ENCODE data around the gene INPP4B.

INPP4B gene

DNA sequence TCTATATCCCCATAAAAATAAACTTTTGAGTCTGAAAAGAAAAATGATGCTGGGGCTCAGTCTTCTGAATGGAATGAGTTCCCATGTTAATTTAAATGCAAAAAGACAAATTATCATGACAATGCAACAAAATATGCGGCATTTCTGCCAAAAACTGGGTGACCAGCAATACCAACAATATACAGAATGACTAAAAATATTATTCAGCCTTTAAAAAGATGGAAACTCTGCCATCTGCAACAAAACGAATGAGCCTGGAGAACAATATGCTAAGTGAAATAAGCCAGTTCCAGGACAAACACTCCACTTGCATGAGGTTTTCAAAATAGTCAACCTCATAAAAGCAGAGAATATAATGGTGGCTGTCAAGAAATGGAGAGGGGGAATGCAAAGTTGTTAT lies 651.2 kb downstream of the INPP4B start:
- peak; percentile 7 for DNase-seq

DNA sequence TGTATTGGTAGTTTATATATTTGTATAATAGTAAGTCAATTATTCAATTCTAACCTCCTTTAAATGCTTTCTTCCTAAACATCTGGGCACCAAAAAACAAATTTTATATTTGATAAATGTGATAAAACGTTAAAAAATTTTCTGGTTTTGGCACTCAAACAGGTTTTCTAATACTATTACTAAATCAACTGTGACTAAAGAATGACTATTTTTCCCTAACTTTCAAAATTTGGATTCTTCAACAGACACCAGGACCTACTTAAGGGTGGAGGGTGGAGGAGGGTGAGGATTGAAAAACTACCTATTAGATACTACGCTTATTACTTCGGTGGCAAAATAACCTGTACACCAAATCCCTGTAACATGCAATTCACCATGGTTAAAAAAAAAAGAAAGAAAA lies 654.2 kb downstream of the INPP4B start:
- no peak for DNase-seq

DNA sequence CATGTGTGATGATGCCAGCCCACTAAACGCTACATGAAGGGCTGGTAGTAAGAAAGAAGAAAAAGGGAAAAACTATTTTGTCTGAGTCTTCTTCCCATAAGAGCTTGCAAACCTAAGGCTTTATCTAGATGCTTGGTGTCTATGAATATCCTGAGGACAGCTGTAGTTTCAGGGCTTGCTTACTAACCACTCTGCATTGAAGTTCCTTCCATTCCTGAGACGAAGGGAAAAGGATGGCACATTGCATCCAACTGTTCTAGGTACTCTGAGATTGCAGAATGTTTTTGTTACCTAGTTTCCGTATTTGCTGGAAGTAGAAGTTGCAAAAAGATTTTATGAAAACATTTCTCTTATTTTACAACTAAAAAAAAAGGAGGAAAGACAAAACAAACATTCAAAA lies 665.1 kb downstream of the INPP4B start:
- no peak for DNase-seq

DNA sequence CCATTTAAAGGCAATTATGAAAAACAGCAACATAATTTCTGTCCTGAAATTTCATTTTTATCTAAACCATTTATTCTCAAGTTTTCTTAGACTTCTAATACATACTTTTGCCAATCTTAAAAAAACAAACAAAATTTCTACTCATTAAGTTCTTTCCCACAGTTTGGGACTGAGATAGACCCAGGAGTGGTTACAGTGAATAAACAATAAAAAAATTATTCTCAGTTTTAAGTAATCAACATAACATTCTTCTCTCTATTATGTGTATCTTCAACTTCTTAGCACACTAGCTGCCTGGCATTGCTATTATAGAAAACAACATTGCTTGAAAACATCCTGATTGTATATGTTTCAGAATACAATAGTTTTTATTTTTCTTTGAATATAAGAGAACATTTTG lies 676.9 kb downstream of the INPP4B start:
- DNase-seq: peak; percentile 6

DNA sequence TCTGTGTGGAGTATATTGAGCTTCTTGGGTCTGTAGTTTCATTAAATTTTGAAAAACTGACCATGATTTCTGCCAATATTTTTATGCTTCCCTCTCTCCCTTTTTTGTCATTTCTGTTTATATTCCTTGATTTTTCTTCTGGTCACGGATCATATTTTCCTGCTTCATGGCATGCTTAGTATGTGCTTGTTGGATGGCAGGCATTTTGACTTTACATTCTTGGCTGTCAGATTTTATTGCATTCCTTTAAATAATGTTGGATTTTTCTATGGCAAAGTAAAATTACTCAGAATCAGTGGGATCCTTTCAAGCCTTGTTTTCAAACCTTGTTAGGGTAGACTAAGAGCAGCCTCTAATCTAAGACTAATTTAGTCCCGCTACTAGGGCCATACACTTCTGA lies 677.9 kb downstream of the INPP4B start:
- peak; percentile 26 for DNase-seq

DNA sequence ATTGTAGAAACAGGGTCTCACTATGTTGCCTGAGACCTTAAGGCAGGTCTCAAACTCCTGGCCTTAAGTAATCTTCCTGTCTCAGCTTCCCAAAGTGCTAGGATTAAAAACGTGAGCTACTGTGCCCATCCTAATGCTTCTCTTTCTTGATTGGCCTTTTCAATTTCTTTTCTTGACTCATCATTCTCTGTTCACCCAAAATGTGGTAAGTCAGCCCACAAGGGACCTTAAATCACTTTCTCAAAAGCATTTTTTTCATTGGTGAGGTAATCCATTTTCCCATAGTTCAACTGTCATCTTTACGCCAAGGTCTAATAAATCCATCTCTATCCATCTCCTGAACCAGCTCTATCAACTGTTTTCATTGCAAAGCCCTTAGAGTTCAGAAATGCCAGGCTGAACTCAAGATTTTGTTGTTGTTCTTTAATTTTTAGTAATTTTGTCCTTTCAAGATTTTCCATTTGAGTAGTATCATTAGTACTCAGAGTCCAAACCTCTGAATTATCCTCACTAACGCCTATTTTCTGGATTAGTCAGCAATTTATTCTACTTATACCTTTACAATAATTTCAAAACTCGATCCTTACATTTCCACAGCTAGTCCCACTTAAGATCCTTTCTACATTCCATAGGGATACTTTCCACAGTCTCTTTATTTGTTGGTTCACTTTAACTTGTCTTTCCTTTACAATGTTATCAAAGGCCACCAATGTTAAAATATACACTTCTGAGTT lies 681.2 kb downstream of the INPP4B start:
- no peak for DNase-seq

DNA sequence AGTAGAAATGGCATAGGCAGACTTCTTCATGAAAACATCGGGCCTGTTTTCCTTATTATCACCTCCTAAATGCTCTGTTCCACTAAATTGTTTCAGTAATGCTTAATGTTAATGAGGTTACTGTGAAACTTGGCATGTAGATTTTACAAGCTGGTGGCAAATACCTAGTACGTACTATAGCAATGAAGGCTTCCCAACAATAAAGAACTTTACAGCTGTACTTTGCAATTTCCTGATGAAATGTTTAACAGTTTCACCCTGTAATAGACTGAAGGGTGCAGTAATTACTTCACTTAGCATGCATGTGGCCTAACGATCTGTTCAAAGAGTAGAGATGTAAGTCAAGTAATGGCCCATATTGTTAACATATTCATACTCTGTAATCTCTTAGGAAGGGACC lies 685.0 kb downstream of the INPP4B start:
- no peak for DNase-seq

DNA sequence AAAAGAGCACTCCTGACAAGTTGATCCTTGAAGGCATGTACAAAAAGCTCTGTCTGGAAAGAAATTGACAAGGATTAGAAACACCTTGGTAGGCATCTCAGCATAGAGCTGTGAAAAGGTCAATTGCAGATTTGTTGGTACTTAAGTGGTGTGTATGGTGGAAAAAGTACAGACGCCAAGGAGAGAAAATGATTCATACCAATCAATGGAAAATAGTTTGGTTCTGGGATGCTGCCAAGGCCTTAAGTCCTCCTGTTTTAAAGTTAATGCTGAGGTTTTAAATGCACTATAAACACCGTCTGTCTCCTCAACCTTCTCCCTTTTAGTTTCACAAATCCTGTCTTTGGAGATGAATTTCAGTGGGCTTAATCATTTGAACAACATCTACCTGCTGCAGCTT lies 685.6 kb downstream of the INPP4B start:
- DNase-seq: no peak

DNA sequence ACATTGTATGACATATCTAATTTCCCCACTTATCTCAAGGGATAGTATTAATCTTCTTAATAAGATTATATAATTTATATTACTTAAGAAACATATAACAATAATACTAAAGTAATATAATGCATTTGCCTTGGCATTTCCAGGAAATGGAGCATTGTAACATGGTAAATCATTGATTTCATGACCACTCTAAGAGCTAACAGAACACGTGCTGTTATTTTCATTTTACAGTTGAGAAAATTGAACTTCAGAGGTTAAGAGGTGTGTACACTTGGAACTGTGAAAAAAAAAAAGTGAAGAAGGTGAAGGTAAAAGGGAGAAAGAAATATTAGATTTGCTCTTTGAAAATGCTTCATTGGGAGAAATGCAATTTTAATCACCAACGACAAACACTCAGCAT lies 687.1 kb downstream of the INPP4B start:
- DNase-seq: no peak

DNA sequence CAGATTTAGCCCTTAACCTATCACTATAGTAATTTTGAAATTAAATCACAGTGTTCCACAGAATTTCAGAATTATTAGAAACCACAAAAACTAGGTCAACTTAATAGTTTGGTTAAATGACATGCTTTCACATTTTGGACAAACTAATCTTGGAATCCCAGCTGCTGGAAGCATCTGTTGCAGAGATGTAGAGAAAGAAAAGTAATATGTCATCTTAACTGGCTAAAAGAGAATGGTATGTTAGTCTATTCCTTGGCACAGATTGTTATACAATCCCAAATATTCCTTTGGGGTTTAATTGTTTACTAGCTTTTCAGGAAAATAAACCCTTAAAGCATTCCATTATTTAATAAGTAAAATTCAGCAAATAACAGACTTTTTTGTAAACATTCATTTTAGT lies 689.8 kb downstream of the INPP4B start:
- no peak for DNase-seq

DNA sequence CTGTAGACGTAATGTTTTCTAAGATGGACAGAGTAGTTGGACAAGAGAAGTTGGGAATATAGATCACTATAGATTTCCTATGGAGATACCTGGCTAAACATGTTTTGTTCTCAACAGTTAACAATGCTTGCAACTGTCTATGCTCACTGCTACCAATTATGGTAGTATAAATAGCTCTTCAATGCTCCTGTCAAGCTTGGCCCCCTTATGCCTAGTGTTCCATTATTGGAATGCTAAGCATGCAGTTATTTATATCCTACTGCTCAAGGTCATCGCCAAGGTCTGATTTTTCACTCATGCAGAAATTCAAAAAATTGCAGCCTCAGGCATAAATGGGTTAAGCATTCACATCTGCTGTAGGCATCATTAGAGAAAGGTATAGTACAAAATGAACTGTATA lies 690.8 kb downstream of the INPP4B start:
- peak; percentile 50 for DNase-seq

DNA sequence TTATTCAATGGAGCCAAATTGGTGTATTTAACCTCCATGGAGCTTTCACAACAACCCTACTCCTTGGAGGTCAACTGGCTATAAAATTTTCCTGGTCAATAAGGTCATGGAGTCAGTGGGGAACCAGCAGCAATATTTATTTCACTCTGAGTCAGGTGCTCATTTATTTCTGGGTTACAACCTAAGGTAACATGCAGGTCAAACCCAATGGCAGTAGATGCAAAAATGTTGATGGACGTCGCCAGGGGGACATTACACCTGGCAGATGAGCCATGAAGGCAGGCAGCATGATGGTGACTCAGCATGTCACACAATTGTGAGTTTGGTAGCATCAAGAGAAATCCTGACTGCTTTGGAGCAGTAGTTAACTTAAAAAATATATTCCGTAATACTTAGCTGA lies 695.6 kb downstream of the INPP4B start:
- no peak for DNase-seq

DNA sequence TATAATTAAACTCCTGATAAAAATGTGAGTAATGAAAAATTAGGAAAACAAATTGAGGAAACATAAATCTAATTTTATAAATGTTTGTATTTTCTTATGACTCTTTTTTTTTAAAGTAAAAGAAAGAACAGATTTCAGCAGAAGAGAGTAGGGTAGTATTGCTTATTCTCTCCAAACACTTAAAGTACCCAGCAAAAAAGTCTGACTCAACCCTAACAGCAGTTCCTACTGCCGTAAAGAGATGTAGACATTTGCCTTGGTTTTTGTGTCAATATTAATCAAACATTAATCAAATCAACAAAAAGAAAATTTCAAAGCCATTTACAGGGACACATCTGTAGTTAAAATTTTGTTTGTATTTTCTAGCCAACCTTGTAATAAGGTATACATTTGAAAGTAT lies 701.3 kb downstream of the INPP4B start:
- no peak for DNase-seq

DNA sequence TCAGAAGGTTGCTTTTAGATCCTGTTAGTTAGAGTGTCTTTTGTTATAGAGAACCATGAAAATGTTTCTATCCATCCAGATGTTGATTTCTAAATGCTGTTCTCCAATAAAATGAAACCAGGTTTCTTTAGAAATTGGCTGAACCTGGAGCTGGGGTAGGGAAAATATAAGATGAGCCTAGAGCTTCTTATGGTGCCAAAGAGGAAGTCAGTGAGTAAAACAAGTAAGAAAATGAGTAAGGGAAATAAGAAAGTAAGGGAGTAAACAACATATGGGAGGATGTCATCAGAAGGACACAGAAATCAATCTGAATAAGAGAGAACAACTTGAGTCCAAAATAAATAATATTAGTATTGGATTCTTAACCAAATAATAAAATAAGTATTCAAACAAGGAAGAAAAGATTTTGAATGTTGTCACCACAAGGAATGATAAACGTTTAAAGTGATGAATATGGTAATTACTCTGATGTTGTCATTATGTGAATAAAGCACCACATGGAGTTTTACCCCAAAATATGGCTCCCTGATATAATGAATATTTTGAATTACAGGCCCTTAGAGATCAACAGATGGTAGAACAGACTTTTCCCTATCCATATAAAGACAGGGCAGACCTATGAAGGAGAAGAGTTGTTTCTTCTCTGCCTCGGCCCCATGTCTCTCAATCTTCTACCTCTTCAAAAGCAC lies 703.6 kb downstream of the INPP4B start:
- no peak for DNase-seq

DNA sequence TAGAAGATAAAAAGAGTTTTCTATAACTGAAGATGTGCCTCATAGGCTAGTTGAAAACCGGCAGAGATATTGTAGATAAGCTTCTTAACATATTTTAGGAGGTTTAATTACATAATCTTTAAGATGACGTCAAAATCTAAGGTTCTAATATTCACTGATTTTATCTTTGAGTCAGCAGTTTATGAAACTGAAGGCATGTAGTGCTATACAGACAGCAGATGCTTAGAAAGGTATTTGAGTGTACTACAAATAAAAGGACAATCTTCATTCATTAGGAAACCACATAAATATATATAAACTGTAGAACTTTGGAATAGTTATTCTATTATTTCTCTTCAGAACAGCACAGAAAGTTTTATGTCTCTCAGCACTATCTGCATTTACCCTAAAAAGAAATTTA lies 704.9 kb downstream of the INPP4B start:
- DNase-seq: no peak

DNA sequence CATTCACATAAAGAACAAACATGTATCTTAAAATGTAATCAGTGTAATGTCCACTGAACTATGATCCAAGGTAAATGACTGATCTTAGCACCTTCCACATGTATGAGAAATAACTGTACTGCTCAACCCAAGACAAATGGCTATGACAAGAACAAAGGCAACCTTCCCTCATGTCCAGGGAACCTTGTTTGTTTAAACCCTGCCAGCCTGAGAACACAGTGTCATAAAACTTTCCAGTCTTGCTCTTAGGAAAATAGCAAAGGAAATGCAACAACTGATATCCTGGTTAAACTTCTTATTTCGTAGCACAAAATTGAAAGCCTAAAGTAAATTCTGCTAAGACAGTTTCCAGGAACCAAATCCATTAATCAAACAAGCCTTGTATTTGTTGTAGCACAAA lies 715.4 kb downstream of the INPP4B start:
- no peak for DNase-seq

DNA sequence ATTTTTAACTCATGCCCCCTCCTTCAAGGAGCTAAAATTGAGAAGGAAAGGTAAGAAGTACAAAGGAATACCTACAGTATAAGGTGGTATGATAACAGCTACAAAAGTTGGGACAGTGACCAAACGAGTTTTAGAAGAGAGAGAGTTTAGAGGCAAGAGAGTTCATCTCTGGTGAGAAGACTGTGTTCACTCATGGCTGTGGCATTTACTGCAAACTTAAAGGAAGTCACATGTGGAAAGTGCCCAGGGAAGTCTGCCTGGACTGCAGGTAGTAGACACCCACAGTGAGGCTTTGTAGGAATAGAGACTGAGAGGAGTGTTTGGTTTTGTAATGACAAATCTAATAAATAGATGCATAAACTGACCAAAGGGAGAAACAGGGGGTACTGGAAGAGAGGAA lies 716.2 kb downstream of the INPP4B start:
- peak; percentile 18 for DNase-seq

DNA sequence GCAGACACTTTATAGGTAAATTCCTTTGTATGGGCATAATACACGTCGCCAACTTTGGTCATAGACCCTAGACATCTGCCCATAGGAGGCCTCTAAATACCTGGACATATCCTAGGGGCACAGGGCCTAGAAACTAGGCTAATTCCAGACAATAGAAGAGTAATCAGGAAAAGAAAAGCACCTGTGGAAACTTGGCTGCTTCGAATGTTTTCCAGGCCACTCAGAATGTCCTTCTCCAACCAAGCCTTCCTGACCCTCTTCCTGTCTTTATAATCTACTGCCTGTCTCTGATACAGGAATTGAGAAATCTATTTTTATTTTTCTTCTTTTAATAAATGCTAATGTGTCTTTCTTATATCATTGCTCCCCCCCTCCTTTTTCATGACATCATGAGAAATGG lies 716.6 kb downstream of the INPP4B start:
- DNase-seq: no peak

DNA sequence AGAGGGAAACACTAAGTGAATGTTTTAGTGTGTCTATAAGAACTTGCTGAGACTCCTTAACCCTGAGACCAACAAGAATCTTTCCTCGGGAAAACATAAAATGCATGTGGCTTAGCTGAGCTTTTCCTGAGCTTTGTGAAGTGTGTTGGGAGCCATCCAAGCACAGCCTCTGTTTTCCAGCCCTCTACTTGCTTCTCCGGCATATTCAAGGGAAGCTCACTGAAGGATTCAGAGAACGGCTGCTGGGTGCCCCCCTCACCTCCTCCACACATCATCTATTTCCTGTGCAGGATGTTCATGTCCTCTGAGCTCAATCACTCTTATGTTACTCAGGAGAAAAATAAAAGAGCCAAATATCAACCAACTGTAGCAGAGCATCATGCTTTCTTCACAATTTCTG lies 717.6 kb downstream of the INPP4B start:
- DNase-seq: no peak

DNA sequence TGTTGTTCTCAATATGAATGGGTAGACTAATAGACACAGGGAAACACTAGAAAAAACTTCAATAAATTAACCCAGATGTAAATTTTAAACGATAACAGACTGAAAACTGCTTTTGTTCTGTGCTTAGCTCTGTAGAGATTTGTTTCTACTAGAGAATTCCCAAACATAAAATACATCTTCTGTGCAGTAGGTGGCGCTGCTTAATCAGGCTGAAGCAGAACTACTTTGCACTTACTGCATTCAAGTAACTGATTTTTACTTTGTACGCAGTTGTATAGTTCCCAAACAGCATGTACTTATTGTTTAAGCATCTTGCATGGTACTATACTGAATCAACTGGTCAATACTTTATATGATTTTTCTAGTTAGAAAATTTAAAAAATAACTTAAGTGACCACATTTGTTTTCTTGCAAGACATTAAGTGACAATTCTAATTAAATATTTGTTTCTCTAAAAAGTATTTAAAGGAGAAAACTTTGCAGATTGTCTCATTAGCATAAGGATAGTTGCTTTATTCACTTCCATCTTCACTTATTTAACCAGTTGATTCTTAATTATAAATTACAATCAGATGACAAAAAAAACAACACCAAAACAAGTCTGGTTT lies 719.1 kb downstream of the INPP4B start:
- DNase-seq: peak; percentile 66

DNA sequence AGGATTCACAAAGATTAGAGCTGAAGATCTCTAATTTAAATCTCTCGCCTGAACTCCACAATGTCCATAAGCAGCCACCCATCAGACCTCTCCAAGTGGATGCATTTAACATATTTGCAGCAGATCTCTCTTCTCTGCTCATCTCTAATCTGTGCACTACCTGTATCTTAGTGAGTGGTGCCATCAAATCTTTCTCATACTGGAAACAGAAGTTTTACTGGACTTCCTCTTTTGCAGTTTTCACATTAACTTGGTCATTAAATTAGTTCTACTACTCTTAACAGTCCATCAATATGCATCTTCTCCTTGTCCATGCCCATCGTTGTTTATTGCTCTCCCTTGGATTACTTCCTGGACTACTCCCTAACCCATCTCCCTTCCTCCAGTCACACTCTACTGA lies 721.2 kb downstream of the INPP4B start:
- DNase-seq: no peak

DNA sequence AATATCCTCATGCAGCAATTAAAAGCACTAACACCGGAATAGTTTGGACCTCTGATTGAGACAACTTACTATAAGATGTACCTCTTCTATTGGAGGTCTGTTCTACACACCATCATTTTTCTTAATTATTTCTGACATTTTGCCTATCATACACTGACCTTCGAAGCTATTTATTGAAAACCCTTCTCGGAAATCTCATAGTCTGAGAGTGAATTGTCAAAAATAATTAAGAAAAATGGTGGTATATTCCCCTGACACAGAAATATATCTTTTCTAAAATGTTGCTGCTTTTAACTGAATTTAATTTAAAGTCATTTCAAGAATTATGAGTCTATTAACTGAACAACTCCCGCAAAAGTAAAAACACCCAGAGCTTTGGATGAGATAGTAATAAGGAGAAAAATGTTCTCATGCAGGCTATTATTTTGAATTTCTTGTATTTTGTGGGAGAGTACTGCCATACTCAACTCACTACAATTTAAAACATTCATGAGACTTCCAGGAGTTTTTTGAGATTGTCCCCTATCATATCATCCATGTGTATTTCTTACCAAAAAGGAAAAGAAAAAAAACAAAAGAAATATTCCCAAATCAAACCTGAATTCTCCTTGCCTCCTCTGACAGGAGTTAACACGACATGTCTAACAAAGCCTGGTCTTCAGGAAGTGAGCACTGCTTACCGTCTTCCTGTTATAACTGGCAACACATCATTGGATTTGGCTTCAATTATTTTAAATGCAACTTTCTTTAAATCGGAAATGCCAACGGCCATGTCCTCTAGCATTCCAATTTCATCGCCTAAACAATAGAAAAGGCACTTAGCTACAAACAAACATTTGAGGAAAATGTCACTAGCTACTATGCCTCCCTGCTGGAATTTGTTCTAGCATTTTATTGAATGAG lies 724.4 kb downstream of the INPP4B start:
- DNase-seq: no peak

DNA sequence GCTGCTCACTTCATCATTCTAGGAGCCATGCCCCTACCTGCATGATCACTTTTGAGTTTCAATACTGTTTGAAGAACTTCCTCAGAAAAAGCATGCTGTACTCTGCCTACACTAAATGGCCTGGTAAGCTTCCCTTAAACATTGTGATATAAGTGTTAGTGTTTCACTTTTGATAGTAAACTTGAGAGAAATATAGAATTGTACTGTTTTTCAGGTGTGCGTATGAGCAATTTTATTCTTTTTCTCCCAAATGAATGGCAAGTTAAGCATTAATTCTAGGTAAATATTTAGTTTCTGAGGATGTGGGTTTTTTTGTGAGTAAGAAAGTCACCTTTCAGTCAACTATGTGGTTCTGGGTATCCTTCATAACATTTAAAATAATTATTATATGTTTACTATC lies 725.2 kb downstream of the INPP4B start:
- no peak for DNase-seq
